ENCODE results near the gene PTBP1. TPM values are rescaled to one million over a fixed set of nuclear protein-coding genes. Genes with fewer than 3 reads are reported as not detected.
A peak's percentile ranks its signal among the peaks of the same experiment; 100 is the strongest.

Gene PTBP1
- total RNA-seq, 1 donor from 2014 or later, result 417 TPM

GRCh38 chr19:813219-814151 is 16.2 kb downstream of the PTBP1 start:
- H3K36me3 Mint-ChIP-seq (ENCODE audit: low read depth), result peaks cover 46% of the 10 kb centered on the region
- ATAC-seq (ENCODE audit: low read depth) (no peak), DNase-seq (no peak)
- intact Hi-C loops (cut with micrococcal nuclease), result no loop called here
- TF ChIP-seq CTCF (IDR thresholded peaks at IDR 0.05), result no peak
- CTCF ChIA-PET, result no interaction called here
- POLR2A ChIA-PET, result no interaction called here
- no peak overlapping the region for H3K4me3 Mint-ChIP-seq
- no peaks in the 10 kb centered on the region for H3K27me3 Mint-ChIP-seq
- H3K4me1 Mint-ChIP-seq, result no peaks in the 10 kb centered on the region
- peaks cover 4% of the 10 kb centered on the region for H3K9me3 Mint-ChIP-seq
- H3K27ac Mint-ChIP-seq, result no peak overlapping the region

DNA sequence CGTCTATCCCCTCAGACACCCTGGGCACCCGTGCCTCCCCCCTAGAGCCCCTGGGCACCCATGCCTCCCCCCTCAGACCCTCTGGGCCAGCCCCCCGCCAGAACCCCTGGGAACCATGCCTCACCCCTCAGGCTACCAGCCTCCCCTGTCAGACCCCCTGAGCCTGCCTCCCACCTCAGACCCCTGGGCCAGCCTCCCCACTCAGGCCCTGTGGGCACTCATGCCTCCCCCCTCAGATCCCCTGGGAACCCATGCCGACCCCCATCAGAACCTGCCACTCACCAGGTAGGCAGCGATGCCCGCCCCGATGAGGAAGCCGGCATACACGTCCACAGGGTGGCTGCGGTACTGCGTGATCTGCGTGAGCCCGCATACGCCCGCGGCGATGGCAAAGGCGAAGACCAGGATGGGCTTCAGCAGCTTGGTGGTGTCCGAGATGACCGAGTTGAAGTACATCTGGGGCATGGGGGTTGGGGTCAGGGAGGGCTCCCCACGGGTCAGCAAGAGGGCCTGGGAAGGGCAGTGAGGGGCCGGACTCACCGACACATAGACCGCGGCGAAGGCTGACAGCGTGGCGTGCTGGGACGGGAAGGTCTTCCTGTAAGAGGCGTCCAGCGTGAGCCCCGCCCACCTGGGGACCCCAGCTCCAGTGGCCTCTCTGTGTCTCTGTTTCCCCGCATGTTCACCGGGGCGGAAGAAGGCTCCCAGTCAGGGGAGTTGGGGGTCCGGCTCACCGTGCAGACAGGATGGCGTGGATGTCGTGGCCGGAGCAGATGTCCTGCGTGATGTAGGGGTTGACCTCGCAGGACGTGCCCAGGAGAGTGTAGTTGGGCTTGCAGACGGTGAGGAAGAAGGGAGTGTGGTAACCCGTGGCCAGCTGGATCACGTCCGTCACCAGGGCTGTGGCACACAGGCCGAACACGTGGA is 17.2 kb downstream of the PTBP1 start:
- Mint-ChIP-seq H3K27me3 (no peaks in the 10 kb centered on the region), H3K4me3 (no peak overlapping the region), H3K4me1 (no peaks in the 10 kb centered on the region), H3K9me3 (peaks cover 4% of the 10 kb centered on the region), H3K36me3 (ENCODE audit: low read depth) (peaks cover 40% of the 10 kb centered on the region), H3K27ac (no peak overlapping the region)
- intact Hi-C loops (cut with micrococcal nuclease), result no loop called here
- CTCF ChIA-PET, result no interaction called here
- ATAC-seq (ENCODE audit: low read depth) (no peak), DNase-seq (no peak)
- no peak for TF ChIP-seq CTCF (IDR thresholded peaks at IDR 0.05)
- POLR2A ChIA-PET, result no interaction called here

DNA sequence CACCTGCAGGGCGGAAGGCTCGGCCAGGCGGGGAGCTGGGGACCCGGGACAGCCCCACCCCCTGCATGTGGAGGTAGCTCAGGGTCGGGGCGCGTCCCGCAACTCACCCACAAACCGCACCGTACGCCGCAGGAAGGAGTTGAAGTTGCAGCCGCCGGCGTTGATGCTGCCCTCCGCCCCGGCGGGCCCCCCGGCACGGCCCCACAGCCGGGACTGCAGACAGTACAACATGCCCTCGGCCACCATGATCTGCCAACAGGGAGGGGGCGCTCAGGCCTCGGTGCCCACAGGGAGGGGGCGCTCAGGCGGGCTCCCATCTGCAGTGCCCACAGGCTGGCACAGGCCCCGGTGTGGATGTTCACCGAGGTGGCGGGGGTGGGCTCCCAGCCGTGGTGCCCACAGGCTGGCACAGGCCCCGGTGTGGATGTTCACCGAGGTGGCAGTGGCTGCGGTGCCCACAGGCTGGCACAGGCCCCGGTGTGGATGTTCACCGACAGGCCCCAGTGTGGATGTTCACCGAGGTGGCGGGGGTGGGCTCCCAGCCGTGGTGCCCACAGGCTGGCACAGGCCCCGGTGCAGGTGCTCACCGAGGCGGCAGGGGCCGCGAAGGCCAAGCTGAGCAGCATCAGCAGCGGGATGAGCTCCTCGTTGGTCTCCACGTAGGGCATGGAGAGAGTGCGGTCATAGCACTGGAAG is 18.0 kb downstream of the PTBP1 start:
- TF ChIP-seq CTCF (IDR thresholded peaks at IDR 0.05), result no peak
- peaks cover 4% of the 10 kb centered on the region for H3K9me3 Mint-ChIP-seq
- CTCF ChIA-PET, result no interaction called here
- no peak overlapping the region for H3K4me3 Mint-ChIP-seq
- POLR2A ChIA-PET, result no interaction called here
- peaks cover 32% of the 10 kb centered on the region for H3K36me3 Mint-ChIP-seq (ENCODE audit: low read depth)
- no peaks in the 10 kb centered on the region for H3K4me1 Mint-ChIP-seq
- ATAC-seq (ENCODE audit: low read depth) (peak; percentile 9), DNase-seq (no peak)
- intact Hi-C loops (cut with micrococcal nuclease), result no loop called here
- H3K27me3 Mint-ChIP-seq, result no peaks in the 10 kb centered on the region
- no peak overlapping the region for H3K27ac Mint-ChIP-seq

- Mint-ChIP-seq H3K36me3 (ENCODE audit: low read depth) (peaks cover 27% of the 10 kb centered on the region), H3K27me3 (no peaks in the 10 kb centered on the region), H3K9me3 (peaks cover 4% of the 10 kb centered on the region), H3K27ac (no peak overlapping the region), H3K4me1 (no peaks in the 10 kb centered on the region), H3K4me3 (no peak overlapping the region)
- no peak for ATAC-seq (ENCODE audit: low read depth)
- CTCF ChIA-PET, result no interaction called here
- POLR2A ChIA-PET, result no interaction called here
- TF ChIP-seq CTCF (IDR thresholded peaks at IDR 0.05), result no peak
- intact Hi-C loops (cut with micrococcal nuclease), result no loop called here
- DNase-seq, result no peak
Measured at GRCh38 chr19:815775-816499, 18.7 kb downstream of the PTBP1 start.
